BLaER1 treated with 17β-estradiol and CSF1 and Interleukin-3, amounts not matched to agents 10 nM and 100 nM (cell line): ENCODE data around the gene CDK5.
"Not testable (repeated sequence)": the region's sequence is repeated elsewhere in the genome, so short reads cannot be mapped to it uniquely, and the experiment has no call there.

Source experiments
- H3K27ac ChIP-seq, 11 experiments: shearing (Covaris generic); formaldehyde crosslinking; 2 replicates each; pipeline ENCODE4 v1.8.1; 2022
- H3K27me3 ChIP-seq, 11 experiments: shearing (Covaris generic); formaldehyde crosslinking; 2 replicates each; pipeline ENCODE4 v1.8.1; 2022
- H3K36me3 ChIP-seq, 11 experiments: shearing (Covaris generic); formaldehyde crosslinking; 2 replicates each; pipeline ENCODE4 v1.8.1; 2022
- H3K4me1 ChIP-seq, 10 experiments: shearing (Covaris generic); formaldehyde crosslinking; 2 replicates each; pipeline ENCODE4 v1.8.1; 2022
- H3K4me2 ChIP-seq, 11 experiments: shearing (Covaris generic); formaldehyde crosslinking; 2 replicates each; pipeline ENCODE4 v1.8.1; 2022
- H3K4me3 ChIP-seq, 10 experiments: shearing (Covaris generic); formaldehyde crosslinking; 2 replicates each; pipeline ENCODE4 v1.8.1; 2022
- H3K9ac ChIP-seq, 11 experiments: shearing (Covaris generic); formaldehyde crosslinking; 2 replicates each; pipeline ENCODE4 v1.8.1; 2022
- H3K9me3 ChIP-seq, 11 experiments: shearing (Covaris generic); formaldehyde crosslinking; replicated peaks in 1 of 11; 2 replicates each; pipeline ENCODE4 v1.8.1; 2022
- H4K20me1 ChIP-seq, 11 experiments: shearing (Covaris generic); formaldehyde crosslinking; 2 replicates each; pipeline ENCODE4 v1.8.1; 2022
- Cebpa-rat ChIP-seq, 11 experiments: shearing (Covaris generic); IDR thresholded peaks; 2 replicates each; pipeline ENCODE4 v1.8.1; 2022

CDK5 gene

DNA sequence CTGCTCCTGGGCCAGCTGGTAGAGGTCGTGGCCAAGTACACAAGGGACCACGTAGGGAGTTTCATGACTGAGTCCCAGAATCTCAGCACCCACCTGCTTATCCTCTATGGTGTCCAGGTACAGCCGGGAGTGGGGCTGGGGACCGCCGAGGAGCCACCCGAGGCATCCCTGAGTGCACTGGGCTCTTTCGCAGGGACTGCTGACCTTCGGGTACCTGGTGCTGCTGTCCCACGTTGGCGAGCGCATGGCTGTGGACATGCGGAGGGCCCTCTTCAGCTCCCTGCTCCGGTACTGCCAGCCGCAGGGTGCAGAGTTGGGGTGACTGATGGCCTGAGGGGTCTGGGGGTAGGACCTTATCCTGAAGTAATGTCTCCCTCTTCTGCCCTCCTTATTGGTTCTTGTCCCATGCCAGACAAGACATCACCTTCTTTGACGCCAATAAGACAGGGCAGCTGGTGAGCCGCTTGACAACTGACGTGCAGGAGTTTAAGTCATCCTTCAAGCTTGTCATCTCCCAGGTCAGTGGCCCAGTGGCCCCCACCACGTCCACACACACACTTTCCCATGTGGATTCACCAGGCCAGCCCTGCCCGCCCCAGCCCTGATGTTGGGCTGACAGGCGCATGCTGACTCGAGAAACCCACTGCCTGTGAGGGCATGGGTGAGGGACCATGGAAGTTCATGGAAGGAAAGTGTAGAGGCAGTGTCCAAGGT, 23.2 kb downstream of the CDK5 start:
- H3K9me3 ChIP-seq, result no peaks in the 10 kb centered on the region

DNA sequence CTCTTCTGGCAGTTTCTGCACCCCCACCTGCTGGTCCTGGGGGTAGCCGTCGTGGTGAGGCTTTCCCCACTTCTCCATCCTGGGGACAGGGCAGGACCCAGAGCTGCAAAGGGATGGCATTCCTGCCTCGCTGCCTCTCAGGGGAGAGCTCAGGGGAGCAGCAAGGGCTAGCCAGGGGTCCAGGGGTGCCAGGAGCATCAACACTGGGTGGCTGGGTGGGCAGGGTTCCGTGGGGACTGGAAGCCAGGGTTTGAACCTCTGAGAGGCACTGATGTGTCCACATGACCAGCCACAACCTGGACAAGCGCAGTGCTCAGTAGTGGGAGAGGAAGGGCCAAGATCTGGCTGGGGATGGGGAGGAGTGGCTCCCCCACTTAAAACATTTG, 23.8 kb downstream of the CDK5 start:
- Histone ChIP-seq H3K36me3 (peaks cover 27 to 52% (median 38%) of the 10 kb centered on the region in 11 experiments; a peak in 21 of 22 replicates), H3K9me3 (no peaks in the 10 kb centered on the region), H3K27ac (0 out of 22 replicates have a peak overlapping the region, but pooled peaks of 1 of the 11 experiments have one; percentile 20), H3K4me2 (peak overlapping the region in 2 of 11 experiments; percentile 40 to 41; a peak in 2 of 22 replicates), H3K27me3 (no peaks in the 10 kb centered on the region), H3K9ac (peak overlapping the region in 2 of 11 experiments; percentile 15 to 36; a peak in 3 of 22 replicates), H3K4me1 (peaks cover 22 to 48% (median 26%) of the 10 kb centered on the region in 10 experiments), H4K20me1 (peaks cover 0 to 37% (median 3%) of the 10 kb centered on the region in 11 experiments; a peak in 8 of 22 replicates), H3K4me3 (no peak overlapping the region)
- TF ChIP-seq Cebpa-rat (IDR thresholded peaks at IDR 0.05), result no peak

More for the DNA sequence above, 23.2 kb downstream of the CDK5 start:
- Histone ChIP-seq H3K9ac (0 out of 22 replicates have a peak overlapping the region, but pooled peaks of 1 of the 11 experiments have one; percentile 9), H3K4me2 (no peak overlapping the region), H3K27ac (no peak overlapping the region), H3K27me3 (no peaks in the 10 kb centered on the region), H3K36me3 (peaks cover 27 to 52% (median 38%) of the 10 kb centered on the region in 11 experiments; a peak in 21 of 22 replicates), H4K20me1 (peaks cover 1 to 40% (median 6%) of the 10 kb centered on the region in 11 experiments; a peak in 13 of 22 replicates), H3K4me3 (no peak overlapping the region), H3K4me1 (peaks cover 22 to 48% (median 26%) of the 10 kb centered on the region in 10 experiments)
- TF ChIP-seq Cebpa-rat (IDR thresholded peaks at IDR 0.05), result no peak

DNA sequence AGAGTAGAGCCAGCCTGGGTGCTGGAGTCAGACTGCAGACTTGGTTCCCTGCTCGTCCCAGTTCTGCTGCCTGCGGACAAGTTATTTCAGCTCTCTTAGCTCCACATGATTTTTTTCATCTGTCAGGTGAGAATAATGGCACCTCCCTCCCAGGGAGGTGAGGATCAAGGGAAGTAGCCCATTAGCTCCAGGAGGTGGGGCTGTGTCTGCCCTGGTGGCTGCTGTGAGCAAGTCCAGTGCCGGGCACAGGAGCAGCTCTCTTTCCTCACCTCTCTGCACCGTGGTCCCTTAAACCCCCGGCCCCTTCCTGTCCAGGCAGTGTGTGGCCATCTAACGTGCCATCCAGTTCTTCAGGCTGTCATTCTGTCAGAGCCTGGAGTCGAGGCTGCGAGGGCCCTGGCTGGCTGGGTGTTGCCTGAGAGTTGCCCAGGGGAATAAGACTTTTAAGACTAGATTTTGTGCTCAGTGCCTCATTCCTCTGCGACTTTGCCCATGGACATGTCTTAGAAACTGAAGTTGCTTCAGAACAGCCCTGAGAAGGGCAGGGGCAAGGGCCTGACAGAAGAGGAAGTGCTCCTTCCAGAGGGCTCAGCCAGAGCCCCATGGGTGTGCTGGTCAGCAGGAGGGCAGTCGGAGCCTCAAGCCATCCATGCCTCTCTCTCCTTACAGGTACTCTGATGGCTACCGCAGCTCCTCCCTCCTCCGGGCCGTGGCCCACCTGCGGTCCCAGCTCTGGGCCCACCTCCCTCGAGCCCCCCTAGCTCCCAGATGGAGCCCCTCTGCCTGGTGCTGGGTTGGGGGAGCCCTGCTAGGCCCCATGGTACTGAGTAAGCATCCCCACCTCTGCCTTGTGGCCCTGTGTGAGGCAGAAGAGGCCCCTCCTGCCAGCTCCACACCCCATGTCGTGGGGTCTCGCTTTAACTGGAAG, 24.5 kb downstream of the CDK5 start:
- Histone ChIP-seq H4K20me1 (peaks cover 0 to 32% (median 0%) of the 10 kb centered on the region in 11 experiments; a peak in 6 of 22 replicates), H3K9me3 (no peaks in the 10 kb centered on the region), H3K27me3 (no peaks in the 10 kb centered on the region), H3K9ac (peak overlapping the region in 5 of 11 experiments; percentile 0 to 36 (median 1); a peak in 5 of 22 replicates), H3K27ac (0 out of 22 replicates have a peak overlapping the region, but pooled peaks of 1 of the 11 experiments have one; percentile 20), H3K36me3 (peaks cover 27 to 52% (median 38%) of the 10 kb centered on the region in 11 experiments; a peak in 21 of 22 replicates), H3K4me3 (no peak overlapping the region), H3K4me1 (peaks cover 17 to 42% (median 21%) of the 10 kb centered on the region in 10 experiments), H3K4me2 (peak overlapping the region in 3 of 11 experiments; percentile 9 to 41 (median 40); a peak in 5 of 22 replicates)
- no peak for TF ChIP-seq Cebpa-rat (IDR thresholded peaks at IDR 0.05)

DNA sequence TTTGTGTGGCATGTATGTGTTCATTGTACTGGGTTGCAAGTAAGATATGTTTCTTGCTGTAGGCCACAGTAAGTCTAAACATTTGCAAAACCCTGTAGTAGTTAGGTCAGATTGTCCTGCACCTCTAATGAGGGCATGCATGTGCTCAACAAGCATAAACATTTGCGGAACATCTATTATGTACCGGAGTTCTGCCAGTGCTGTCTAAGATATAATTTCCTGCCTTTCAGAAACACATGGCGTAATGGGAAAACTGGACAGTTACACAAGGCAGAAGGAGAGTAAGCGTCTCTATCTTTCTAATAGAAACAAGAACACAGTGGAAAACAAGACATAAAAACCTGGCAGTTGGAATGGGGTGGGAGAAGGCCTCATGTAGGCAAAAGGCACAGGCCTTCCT, 26.7 kb downstream of the CDK5 start:
- Histone ChIP-seq H3K4me3 (no peak overlapping the region), H3K27me3 (peaks cover 0 to 14% (median 5%) of the 10 kb centered on the region in 11 experiments; a peak in 7 of 22 replicates), H3K9me3 (no peaks in the 10 kb centered on the region), H3K27ac (no peak overlapping the region), H3K36me3 (peaks cover 14 to 40% (median 28%) of the 10 kb centered on the region in 11 experiments; a peak in 20 of 22 replicates), H4K20me1 (peaks cover 0 to 32% (median 0%) of the 10 kb centered on the region in 11 experiments; a peak in 6 of 22 replicates), H3K4me1 (peaks cover 19 to 41% (median 22%) of the 10 kb centered on the region in 10 experiments), H3K9ac (no peak overlapping the region), H3K4me2 (no peak overlapping the region)
- TF ChIP-seq Cebpa-rat (IDR thresholded peaks at IDR 0.05), result no peak

DNA sequence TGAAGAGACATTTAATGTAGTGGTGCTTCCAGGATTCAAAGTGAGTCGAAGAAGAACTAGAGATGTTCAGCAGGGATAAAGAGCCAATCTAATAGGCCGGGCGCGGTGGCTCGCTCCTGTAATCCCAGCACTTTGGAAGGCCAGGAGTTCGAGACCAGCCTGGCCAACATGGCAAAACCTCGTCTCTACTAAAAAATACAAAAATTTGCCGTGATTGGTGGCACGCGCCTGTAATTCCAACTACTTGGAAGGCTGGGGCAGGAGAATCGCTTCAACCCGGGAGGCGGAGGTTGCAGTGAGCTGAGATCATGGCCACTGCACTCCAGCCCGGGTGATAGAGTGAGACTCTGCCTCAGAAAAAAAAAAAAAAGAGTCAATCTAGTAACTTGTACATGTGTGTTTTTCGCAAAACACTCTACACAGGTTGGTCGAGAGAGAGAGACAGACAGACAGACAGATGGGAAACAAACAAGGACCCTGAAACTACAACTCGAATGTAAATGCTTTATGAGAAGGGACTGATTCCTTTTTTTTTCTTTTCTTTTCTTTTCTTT, 28.7 kb downstream of the CDK5 start:
- H3K4me2 ChIP-seq, result peak overlapping the region; percentile 80 to 98 (median 92)
- H3K9me3 ChIP-seq, result no peaks in the 10 kb centered on the region
- H3K4me1 ChIP-seq, result peaks cover 19 to 34% (median 23%) of the 10 kb centered on the region in 10 experiments
- H3K27me3 ChIP-seq, result peaks cover 0 to 16% (median 6%) of the 10 kb centered on the region in 11 experiments; a peak in 7 of 22 replicates
- H4K20me1 ChIP-seq, result peaks cover 0 to 14% (median 0%) of the 10 kb centered on the region in 11 experiments; a peak in 5 of 22 replicates
- peak overlapping the region; percentile 57 to 78 (median 68) for H3K4me3 ChIP-seq
- H3K27ac ChIP-seq, result peak overlapping the region; percentile 41 to 80 (median 65); a peak in 21 of 22 replicates
- peak overlapping the region; percentile 57 to 80 (median 76) for H3K9ac ChIP-seq
- no peak for TF ChIP-seq Cebpa-rat (IDR thresholded peaks at IDR 0.05)
- peaks cover 0 to 20% (median 8%) of the 10 kb centered on the region in 11 experiments; a peak in 10 of 22 replicates for H3K36me3 ChIP-seq

DNA sequence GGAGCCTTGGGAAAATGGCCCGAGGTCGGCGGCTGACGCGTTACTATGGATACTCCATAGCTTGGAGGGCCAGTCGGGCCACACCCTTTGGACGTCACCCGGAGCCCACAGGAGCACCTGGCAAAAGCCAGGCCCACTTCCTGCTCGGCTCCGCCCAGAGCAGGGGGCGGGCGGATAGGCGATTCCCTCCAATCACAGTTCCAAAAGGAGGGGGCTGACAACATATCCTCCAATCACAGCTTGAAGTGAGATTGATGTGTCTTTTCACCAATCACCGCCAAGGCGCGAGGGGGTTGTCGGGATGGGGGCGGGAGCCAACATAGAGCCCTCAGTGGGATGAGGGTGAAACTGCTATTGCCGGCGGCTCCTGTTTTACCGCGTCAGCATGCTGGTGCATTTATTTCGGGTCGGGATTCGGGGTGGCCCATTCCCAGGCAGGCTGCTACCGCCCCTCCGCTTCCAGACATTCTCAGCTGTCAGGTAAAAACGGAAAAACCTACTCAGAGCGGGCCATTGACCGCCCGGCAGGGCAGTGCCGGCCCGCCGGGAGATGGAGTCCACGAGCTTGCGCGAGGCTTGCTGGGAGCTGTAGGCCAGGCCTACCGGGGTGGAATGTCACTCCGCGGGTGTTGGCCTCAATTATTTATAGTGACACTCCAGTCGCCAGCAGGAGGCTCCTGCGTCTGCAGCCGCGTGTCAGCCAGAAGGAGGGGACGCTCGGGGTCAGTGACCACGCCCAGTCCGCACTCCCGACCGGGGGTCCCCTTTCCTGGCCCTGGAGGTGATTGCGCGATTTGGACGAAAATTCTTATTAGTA, 29.4 kb downstream of the CDK5 start, which contains the start of gene ABCB8:
Gene ABCB8 (plus strand): TSS at position 320 of the 817 bp plus-strand sequence. CDS start 66 bp downstream, at position 386.
- Histone ChIP-seq H4K20me1 (peaks cover 0 to 7% (median 0%) of the 10 kb centered on the region in 11 experiments; a peak in 3 of 22 replicates), H3K36me3 (peaks cover 0 to 13% (median under 1%) of the 10 kb centered on the region in 11 experiments; a peak in 5 of 22 replicates), H3K9ac (peak within 1 kb of the TSS; percentile 57 to 80 (median 76)), H3K4me1 (peaks cover 25 to 35% (median 28%) of the 10 kb centered on the region in 10 experiments), H3K27ac (peak within 1 kb of the TSS; percentile 41 to 80 (median 65); a peak in 21 of 22 replicates), H3K27me3 (peaks cover 0 to 16% (median 6%) of the 10 kb centered on the region in 11 experiments; a peak in 7 of 22 replicates), H3K4me2 (peak within 1 kb of the TSS; percentile 89 to 98 (median 94)), H3K9me3 (no peaks in the 10 kb centered on the region), H3K4me3 (peak within 1 kb of the TSS; percentile 57 to 78 (median 68))
- no peak for TF ChIP-seq Cebpa-rat (IDR thresholded peaks at IDR 0.05)

DNA sequence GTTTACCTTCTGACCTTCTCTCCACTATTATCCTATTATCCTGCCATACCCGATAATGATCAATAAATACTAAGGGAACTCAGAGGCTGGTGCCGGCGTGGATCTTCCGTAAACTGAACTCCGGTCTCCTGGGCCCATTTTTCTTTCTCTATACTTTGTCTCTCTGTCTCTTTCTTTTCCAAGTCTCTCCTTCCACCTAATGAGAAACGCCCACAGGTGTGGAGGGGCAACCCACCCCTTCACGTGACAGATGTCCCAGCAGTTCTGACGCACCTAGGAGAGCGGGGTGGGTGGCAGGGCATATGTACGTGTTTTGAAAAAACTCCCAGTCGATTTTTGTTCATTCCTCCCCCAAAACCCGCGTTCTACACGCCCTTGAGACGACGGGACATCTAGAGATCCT, 30.0 kb downstream of the CDK5 start:
- peak overlapping the region in 9 of 11 experiments; percentile 25 to 80 (median 39); a peak in 14 of 22 replicates for H3K27ac ChIP-seq
- peak overlapping the region; percentile 73 to 95 (median 92) for H3K4me2 ChIP-seq
- H3K9ac ChIP-seq, result peak overlapping the region; percentile 44 to 80 (median 71); a peak in 21 of 22 replicates
- peaks cover 0 to 16% (median 6%) of the 10 kb centered on the region in 11 experiments; a peak in 7 of 22 replicates for H3K27me3 ChIP-seq
- not testable (repeated sequence) for H3K9me3 ChIP-seq, H3K36me3 ChIP-seq, H4K20me1 ChIP-seq
- peak overlapping the region; percentile 57 to 78 (median 68) for H3K4me3 ChIP-seq
- peaks cover 27 to 36% (median 33%) of the 10 kb centered on the region in 10 experiments for H3K4me1 ChIP-seq

DNA sequence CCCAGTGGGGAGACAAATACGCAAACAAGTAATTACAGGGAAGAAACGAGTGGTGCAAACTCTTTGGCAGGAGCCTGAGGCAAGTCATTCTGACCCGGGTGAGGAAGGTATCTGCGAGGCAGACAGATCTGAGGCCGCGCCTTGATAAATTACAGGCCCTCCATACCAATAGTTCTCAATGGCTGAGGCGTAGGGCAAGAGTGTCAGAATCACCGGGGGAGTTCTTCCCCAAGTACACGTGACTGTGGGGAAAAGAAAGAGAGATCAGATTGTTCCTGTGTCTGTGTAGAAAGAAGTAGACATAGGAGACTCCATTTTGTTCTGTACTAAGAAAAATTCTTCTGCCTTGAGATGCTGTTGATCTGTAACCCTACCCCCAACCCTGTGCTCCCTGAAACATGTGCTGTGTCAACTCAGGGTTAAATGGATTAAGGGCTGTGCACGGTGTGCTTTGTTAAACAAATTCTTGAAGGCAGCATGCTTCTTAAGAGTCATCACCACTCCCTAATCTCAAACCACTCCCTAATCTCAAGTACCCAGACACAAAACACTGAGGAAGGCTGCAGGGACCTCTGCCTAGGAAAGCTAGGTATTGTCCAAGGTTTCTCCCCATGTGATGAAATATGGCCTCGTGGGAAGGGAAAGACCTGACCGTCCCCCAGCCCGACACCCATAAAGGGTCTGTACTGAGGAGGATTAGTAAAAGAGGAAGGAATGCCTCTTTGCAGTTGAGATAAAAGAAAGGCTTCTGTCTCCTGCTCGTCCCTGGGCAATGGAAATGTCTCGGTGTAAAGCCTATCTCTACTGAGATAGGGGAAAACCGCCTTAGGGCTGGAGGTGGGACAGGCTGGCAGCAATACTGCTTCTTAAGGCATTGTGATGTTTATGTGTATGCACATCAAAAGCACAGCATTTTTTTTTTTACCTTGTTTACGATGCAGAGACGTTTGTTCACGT, 30.6 kb downstream of the CDK5 start:
- Histone ChIP-seq H3K4me3 (peak overlapping the region in 9 of 10 experiments; percentile 57 to 78 (median 67); a peak in 15 of 20 replicates), H3K4me1 (peaks cover 25 to 37% (median 33%) of the 10 kb centered on the region in 10 experiments), H3K27me3 (peaks cover 0 to 16% (median 6%) of the 10 kb centered on the region in 11 experiments; a peak in 7 of 22 replicates), H3K27ac (peak overlapping the region in 2 of 11 experiments; percentile 71 to 80; a peak in 3 of 22 replicates), H3K4me2 (peak overlapping the region; percentile 73 to 95 (median 92)), H3K9ac (peak overlapping the region in 2 of 11 experiments; percentile 71 to 75; a peak in 5 of 22 replicates)
- H3K9me3 ChIP-seq, H3K36me3 ChIP-seq, H4K20me1 ChIP-seq: not testable (repeated sequence)
